HG03378 (cell line): ENCODE results near the gene CENPU.
"Not testable (repeated sequence)": the region's sequence is repeated elsewhere in the genome, so short reads cannot be mapped to it uniquely, and the experiment has no call there.

Source experiments
- ATAC-seq: cut with Tn5 transposase; IDR thresholded peaks from one replicate; pipeline ENCODE4 v1.9.1; 2021; ENCODE audit warnings: mild to moderate bottlenecking, moderate library complexity; ENCODE audit not compliant: unreplicated experiment

CENPU gene

GRCh38 chr4:184752496-184753275 is 18.8 kb upstream of the CENPU start:
- no peak for ATAC-seq

- no peak for ATAC-seq
These were observed 17.7 kb upstream of the CENPU start for GRCh38 chr4:184751585-184751956.

GRCh38 chr4:184750926-184751584 is 17.2 kb upstream of the CENPU start:
- no peak for ATAC-seq

GRCh38 chr4:184748251-184748652 is 14.4 kb upstream of the CENPU start:
- ATAC-seq, result no peak

GRCh38 chr4:184747034-184747830 is 13.3 kb upstream of the CENPU start:
- ATAC-seq, result no peak

- peak; percentile 60 for ATAC-seq
These were observed 12.2 kb upstream of the CENPU start for GRCh38 chr4:184745831-184746795.

GRCh38 chr4:184744236-184744635 is 10.3 kb upstream of the CENPU start:
- ATAC-seq, result no peak

- no peak for ATAC-seq
These were observed 9.8 kb upstream of the CENPU start for GRCh38 chr4:184743650-184744049.

GRCh38 chr4:184741651-184742050 is 7.8 kb upstream of the CENPU start:
- ATAC-seq, result not testable (repeated sequence)

- no peak for ATAC-seq
These were observed 7.1 kb upstream of the CENPU start for GRCh38 chr4:184740980-184741391.

- ATAC-seq, result not testable (repeated sequence)
These were observed 5.7 kb upstream of the CENPU start for GRCh38 chr4:184739575-184739974.

GRCh38 chr4:184734758-184735157 is 862 bp upstream of the CENPU start:
- no peak for ATAC-seq

- no peak for ATAC-seq
These were observed 1.8 kb downstream of the CENPU start for GRCh38 chr4:184732126-184732525.

GRCh38 chr4:184731056-184731455 is 2.8 kb downstream of the CENPU start:
- no peak for ATAC-seq

GRCh38 chr4:184729946-184730345 is 4.0 kb downstream of the CENPU start:
- no peak for ATAC-seq

- ATAC-seq, result no peak
These were observed 5.0 kb downstream of the CENPU start for GRCh38 chr4:184728858-184729257.

GRCh38 chr4:184727430-184727829 is 6.5 kb downstream of the CENPU start:
- ATAC-seq, result no peak

- ATAC-seq, result no peak
These were observed 11.1 kb downstream of the CENPU start for GRCh38 chr4:184722798-184723197.

GRCh38 chr4:184721254-184721653 is 12.6 kb downstream of the CENPU start:
- ATAC-seq, result no peak

GRCh38 chr4:184719407-184719806 is 14.5 kb downstream of the CENPU start:
- no peak for ATAC-seq

- ATAC-seq, result no peak
These were observed 18.4 kb downstream of the CENPU start for GRCh38 chr4:184715526-184715925.
